ENCODE measurements around the gene PTPN3.

DNA sequence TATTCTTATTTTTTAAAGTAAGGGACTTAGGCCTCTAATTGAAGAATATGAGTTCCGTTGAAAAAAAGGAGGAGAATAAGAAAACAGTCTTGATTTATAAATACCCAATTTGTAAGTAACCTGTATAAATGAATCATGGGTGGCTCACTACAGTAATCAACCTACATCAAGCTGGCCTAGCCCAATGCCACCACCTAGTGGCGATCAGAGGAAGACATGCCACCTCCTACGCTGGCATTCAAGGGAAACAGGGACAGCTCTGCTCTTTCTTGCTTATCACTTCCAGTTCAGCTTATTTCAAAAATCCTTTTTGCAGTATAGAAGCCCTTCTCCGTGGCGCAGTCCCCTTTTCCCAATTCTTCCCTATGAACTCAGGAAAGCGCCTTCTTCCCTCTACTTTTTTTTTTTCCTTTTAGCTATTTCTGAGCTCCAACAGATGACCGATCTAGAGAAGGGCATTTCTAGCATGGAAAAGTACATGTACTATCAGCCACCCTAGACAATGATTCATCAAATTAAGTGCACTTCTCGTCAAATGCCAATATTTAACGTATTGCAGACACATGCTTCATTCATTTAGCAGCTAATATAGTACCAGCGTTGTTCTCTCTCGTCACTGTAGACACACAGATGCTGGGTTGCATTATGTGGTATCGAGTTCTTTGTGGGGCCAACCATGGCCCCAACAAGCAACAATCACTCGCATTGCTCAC, 28.3 kb downstream of the PTPN3 start:
- no peak for TF ChIP-seq MYC (IDR thresholded peaks at IDR 0.05; ENCODE audit: insufficient read depth, insufficient read length, insufficient replicate concordance, low read length, severe bottlenecking)
- TF ChIP-seq, protein P1, sequence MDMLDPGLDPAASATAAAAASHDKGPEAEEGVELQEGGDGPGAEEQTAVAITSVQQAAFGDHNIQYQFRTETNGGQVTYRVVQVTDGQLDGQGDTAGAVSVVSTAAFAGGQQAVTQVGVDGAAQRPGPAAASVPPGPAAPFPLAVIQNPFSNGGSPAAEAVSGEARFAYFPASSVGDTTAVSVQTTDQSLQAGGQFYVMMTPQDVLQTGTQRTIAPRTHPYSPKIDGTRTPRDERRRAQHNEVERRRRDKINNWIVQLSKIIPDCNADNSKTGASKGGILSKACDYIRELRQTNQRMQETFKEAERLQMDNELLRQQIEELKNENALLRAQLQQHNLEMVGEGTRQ (IDR thresholded peaks at IDR 0.05; ENCODE audit: borderline replicate concordance, low read depth, low read length) = no peak
- no peak for TF ChIP-seq SPI1 (IDR thresholded peaks at IDR 0.05; ENCODE audit: borderline replicate concordance, insufficient read depth, low read depth, low read length)
- TF ChIP-seq, protein P2, sequence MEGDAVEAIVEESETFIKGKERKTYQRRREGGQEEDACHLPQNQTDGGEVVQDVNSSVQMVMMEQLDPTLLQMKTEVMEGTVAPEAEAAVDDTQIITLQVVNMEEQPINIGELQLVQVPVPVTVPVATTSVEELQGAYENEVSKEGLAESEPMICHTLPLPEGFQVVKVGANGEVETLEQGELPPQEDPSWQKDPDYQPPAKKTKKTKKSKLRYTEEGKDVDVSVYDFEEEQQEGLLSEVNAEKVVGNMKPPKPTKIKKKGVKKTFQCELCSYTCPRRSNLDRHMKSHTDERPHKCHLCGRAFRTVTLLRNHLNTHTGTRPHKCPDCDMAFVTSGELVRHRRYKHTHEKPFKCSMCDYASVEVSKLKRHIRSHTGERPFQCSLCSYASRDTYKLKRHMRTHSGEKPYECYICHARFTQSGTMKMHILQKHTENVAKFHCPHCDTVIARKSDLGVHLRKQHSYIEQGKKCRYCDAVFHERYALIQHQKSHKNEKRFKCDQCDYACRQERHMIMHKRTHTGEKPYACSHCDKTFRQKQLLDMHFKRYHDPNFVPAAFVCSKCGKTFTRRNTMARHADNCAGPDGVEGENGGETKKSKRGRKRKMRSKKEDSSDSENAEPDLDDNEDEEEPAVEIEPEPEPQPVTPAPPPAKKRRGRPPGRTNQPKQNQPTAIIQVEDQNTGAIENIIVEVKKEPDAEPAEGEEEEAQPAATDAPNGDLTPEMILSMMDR (IDR thresholded peaks at IDR 0.05 in 2 of 3, conservative IDR thresholded peaks at IDR 0.05 in 1 of 3; ENCODE audit: control insufficient read depth in 2 of 3, extremely low read depth in 1 of 3, insufficient read depth in 1 of 3, low read depth in 3 of 3, low read length in 3 of 3) = peak; percentile 92 to 96 (median 94); a peak in 5 of 6 replicates
- TF ChIP-seq MXI1 (IDR thresholded peaks at IDR 0.05; ENCODE audit: low read depth, low read length) = no peak

Data from GM12878 (cell line).